ENCODE results near the gene SLCO3A1.
"Not testable (repeated sequence)": the region's sequence is repeated elsewhere in the genome, so short reads cannot be mapped to it uniquely, and the experiment has no call there.

The SLCO3A1 gene

GRCh38 chr15:92170897-92171296, 317.4 kb downstream of the SLCO3A1 start:
- DNase-seq, result no peak

GRCh38 chr15:92178911-92179310, 325.4 kb downstream of the SLCO3A1 start:
- no peak for DNase-seq

- DNase-seq, result no peak
Measured at GRCh38 chr15:92184142-92184541, 330.6 kb downstream of the SLCO3A1 start.

- DNase-seq, result no peak
Measured at GRCh38 chr15:92184679-92185230, 331.2 kb downstream of the SLCO3A1 start.

- DNase-seq, result no peak
Measured at GRCh38 chr15:92187975-92188374, 334.5 kb downstream of the SLCO3A1 start.

- no peak for DNase-seq
Measured at GRCh38 chr15:92189166-92189565, 335.7 kb downstream of the SLCO3A1 start.

GRCh38 chr15:92195241-92195640, 341.7 kb downstream of the SLCO3A1 start:
- no peak for DNase-seq

GRCh38 chr15:92196342-92196741, 342.8 kb downstream of the SLCO3A1 start:
- no peak for DNase-seq

GRCh38 chr15:92197746-92198145, 344.2 kb downstream of the SLCO3A1 start:
- DNase-seq, result no peak

GRCh38 chr15:92200891-92201290, 347.4 kb downstream of the SLCO3A1 start:
- DNase-seq, result no peak

GRCh38 chr15:92205255-92205739, 351.8 kb downstream of the SLCO3A1 start:
- no peak for DNase-seq

- not testable (repeated sequence) for DNase-seq
Measured at GRCh38 chr15:92207601-92208000, 354.1 kb downstream of the SLCO3A1 start.

Data from stimulated activated CD4-positive, alpha-beta T cell treated with anti-CD3 and anti-CD28 coated beads, Interleukin-2, amount 100 ng/mL, for 48 hours (primary cell).